Esophagus squamous epithelium (tissue), 4 donors: ENCODE data around the gene THAP8.

Source experiments
- POLR2A ChIP-seq, 4 donors: fragments of 450-650 bp; IDR thresholded peaks; one replicate each; pipeline ENCODE4 v1.6.1; 2017; ENCODE audit warnings: antibody characterized with exemption in 4 of 4, mild to moderate bottlenecking in 4 of 4, moderate library complexity in 3 of 4
- TF ChIP-seq, protein P1 (sequence below), 6 experiments: fragments of 450-650 bp in 4 of 6; fragments of 200-600 bp in 2 of 6; sonication (generic) in 2 of 6; IDR thresholded peaks; one replicate each; pipeline ENCODE4 v1.5.1; 2016 to 2019; ENCODE audit warnings: antibody characterized with exemption in 6 of 6, mild to moderate bottlenecking in 4 of 6, moderate library complexity in 4 of 6

DNA sequence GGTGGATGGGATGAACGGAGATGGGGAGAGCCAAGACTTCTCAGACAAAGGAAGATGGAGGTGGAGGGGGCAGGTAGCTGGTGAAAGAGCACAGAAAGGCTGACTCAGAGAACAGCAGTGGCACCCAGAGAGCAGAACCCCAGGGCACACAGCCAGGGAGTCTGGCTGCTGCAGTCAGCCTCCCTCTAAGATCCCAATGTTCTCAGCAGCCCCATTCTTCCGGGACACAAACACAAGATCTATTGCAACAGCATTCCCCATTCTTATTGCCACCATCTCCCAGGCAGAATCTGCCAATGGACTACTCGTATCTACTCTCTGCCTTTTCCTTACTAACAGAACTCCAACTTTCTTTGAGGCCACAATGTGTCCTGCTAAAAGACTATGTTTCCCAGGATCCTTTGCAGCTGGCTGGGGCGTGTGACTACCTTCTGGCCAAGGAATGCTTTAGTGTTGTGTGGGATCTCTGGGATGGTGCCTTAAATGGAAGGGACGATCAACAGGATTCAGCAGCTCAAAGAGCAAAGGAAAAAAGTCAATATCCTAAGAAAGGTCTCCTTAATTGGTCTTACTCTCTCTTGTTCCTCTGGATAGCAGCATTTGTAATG is 7.5 kb downstream of the THAP8 start:
- TF ChIP-seq, protein P1, sequence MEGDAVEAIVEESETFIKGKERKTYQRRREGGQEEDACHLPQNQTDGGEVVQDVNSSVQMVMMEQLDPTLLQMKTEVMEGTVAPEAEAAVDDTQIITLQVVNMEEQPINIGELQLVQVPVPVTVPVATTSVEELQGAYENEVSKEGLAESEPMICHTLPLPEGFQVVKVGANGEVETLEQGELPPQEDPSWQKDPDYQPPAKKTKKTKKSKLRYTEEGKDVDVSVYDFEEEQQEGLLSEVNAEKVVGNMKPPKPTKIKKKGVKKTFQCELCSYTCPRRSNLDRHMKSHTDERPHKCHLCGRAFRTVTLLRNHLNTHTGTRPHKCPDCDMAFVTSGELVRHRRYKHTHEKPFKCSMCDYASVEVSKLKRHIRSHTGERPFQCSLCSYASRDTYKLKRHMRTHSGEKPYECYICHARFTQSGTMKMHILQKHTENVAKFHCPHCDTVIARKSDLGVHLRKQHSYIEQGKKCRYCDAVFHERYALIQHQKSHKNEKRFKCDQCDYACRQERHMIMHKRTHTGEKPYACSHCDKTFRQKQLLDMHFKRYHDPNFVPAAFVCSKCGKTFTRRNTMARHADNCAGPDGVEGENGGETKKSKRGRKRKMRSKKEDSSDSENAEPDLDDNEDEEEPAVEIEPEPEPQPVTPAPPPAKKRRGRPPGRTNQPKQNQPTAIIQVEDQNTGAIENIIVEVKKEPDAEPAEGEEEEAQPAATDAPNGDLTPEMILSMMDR (IDR thresholded peaks at IDR 0.05), result no peak
- no peak for TF ChIP-seq POLR2A (IDR thresholded peaks at IDR 0.05)
